Neural cell (in vitro differentiated cells): ENCODE measurements around the gene ST6GALNAC4. TPM values are rescaled to one million over a fixed set of nuclear protein-coding genes. Genes with fewer than 3 reads are reported as not detected.

ENCODE experiments used
- H2AFZ ChIP-seq: fragments of 200-600, 300-800 bp; sonication (generic), shearing (Covaris generic); 2 replicates; pipeline ENCODE4 v1.6.0; 2014; ENCODE audit warnings: low read depth, mild to moderate bottlenecking, antibody characterized with exemption, low read length, moderate library complexity
- H3F3A ChIP-seq: fragments of 200-600 bp; shearing (Covaris generic); 2 replicates; pipeline ENCODE4 v1.6.1; 2016; ENCODE audit warnings: mild to moderate bottlenecking, moderate library complexity, mixed read lengths, antibody characterized with exemption, low read length; ENCODE audit not compliant: insufficient read depth, poor library complexity, severe bottlenecking
- H3K27ac ChIP-seq: fragments of 200-600, 300-800 bp; sonication (generic), shearing (Covaris generic); 2 replicates; pipeline ENCODE4 v1.5.1; 2014; ENCODE audit warnings: mild to moderate bottlenecking, low read length, moderate library complexity
- H3K27me3 ChIP-seq: fragments of 300-800, 200-600 bp; sonication (generic), shearing (Covaris generic); 2 replicates; pipeline ENCODE4 v1.6.0; 2014; ENCODE audit warnings: mild to moderate bottlenecking, low read depth, low read length, moderate library complexity; ENCODE audit not compliant: insufficient read depth
- H3K36me3 ChIP-seq: fragments of 300-800, 200-600 bp; sonication (generic), shearing (Covaris generic); 2 replicates; pipeline ENCODE4 v1.5.1; 2014; ENCODE audit warnings: mild to moderate bottlenecking, antibody characterized with exemption, low read length, moderate library complexity; ENCODE audit not compliant: insufficient read depth
- H3K4me2 ChIP-seq: fragments of 300-800, 200-600 bp; sonication (generic), shearing (Covaris generic); 2 replicates; pipeline ENCODE4 v1.6.0; 2014; ENCODE audit warnings: mild to moderate bottlenecking, low read length
- H3K4me3 ChIP-seq: fragments of 300-800, 200-600 bp; sonication (generic), shearing (Covaris generic); 2 replicates; pipeline ENCODE4 v1.5.1; 2014; ENCODE audit warnings: mild to moderate bottlenecking, low read length, moderate library complexity
- H3K79me2 ChIP-seq: fragments of 200-600 bp; shearing (Covaris generic); replicated peaks from 2 replicates; pipeline ENCODE4 v1.6.0; 2014; ENCODE audit warnings: mild to moderate bottlenecking, low read length, moderate library complexity; ENCODE audit not compliant: insufficient read depth
- H3K9ac ChIP-seq: fragments of 300-800, 200-600 bp; sonication (generic), shearing (Covaris generic); 2 replicates; pipeline ENCODE4 v1.6.1; 2016; ENCODE audit warnings: mild to moderate bottlenecking, low read length, mixed read lengths
- H3K9me2 ChIP-seq: fragments of 200-600 bp; shearing (Covaris generic); 2 replicates; pipeline ENCODE4 v1.6.1; 2016; ENCODE audit warnings: mild to moderate bottlenecking, low read length, mixed read lengths; ENCODE audit not compliant: insufficient read depth
- H3K9me3 ChIP-seq: fragments of 200-600, 300-800 bp; sonication (generic), shearing (Covaris generic); 2 replicates; pipeline ENCODE4 v1.6.1; 2016; ENCODE audit warnings: mild to moderate bottlenecking, mixed run types, low read length, moderate library complexity, mixed read lengths
- H4K20me1 ChIP-seq: fragments of 200-600 bp; shearing (Covaris generic); 2 replicates; pipeline ENCODE4 v1.6.1; 2016; ENCODE audit warnings: mild to moderate bottlenecking, mixed run types; ENCODE audit not compliant: insufficient read depth
- CTCF ChIP-seq: fragments of 450-650 bp; IDR thresholded peaks from 2 replicates; pipeline ENCODE4 v1.5.1; 2014; ENCODE audit warnings: antibody characterized with exemption, mild to moderate bottlenecking, moderate library complexity; ENCODE audit not compliant: poor library complexity, severe bottlenecking
- EP300 ChIP-seq: fragments of 450-650 bp; conservative IDR thresholded peaks from 2 replicates; pipeline ENCODE4 v1.6.1; 2014; ENCODE audit warnings: antibody characterized with exemption, mild to moderate bottlenecking, moderate library complexity; ENCODE audit not compliant: poor library complexity, severe bottlenecking
- EZH2 ChIP-seq: fragments of 200-600, 300-800 bp; shearing (Covaris generic), sonication (generic); IDR thresholded peaks from 2 replicates; pipeline ENCODE4 v1.6.1; 2014; ENCODE audit warnings: antibody characterized with exemption, low read length, borderline replicate concordance, mild to moderate bottlenecking; ENCODE audit not compliant: insufficient read depth, poor library complexity, severe bottlenecking
- MXI1 ChIP-seq: fragments of 450-650 bp; conservative IDR thresholded peaks from 2 replicates; pipeline ENCODE4 v1.6.1; 2014; ENCODE audit warnings: antibody characterized with exemption, mild to moderate bottlenecking; ENCODE audit not compliant: poor library complexity, severe bottlenecking
- POLR2AphosphoS5 ChIP-seq: IDR thresholded peaks from 2 replicates; pipeline ENCODE4 v1.6.1; 2012
- RAD21 ChIP-seq: fragments of 450-650 bp; conservative IDR thresholded peaks from 2 replicates; pipeline ENCODE4 v1.6.1; 2014; ENCODE audit warnings: antibody characterized with exemption, mild to moderate bottlenecking, moderate library complexity
- REST ChIP-seq: IDR thresholded peaks from 2 replicates; pipeline ENCODE4 v1.6.1; 2012; ENCODE audit warnings: borderline replicate concordance
- SMC3 ChIP-seq: fragments of 450-650 bp; conservative IDR thresholded peaks from 2 replicates; pipeline ENCODE4 v1.6.1; 2014; ENCODE audit warnings: antibody characterized with exemption, mild to moderate bottlenecking, moderate library complexity; ENCODE audit not compliant: poor library complexity
- TAF1 ChIP-seq: IDR thresholded peaks from 2 replicates; pipeline ENCODE4 v1.6.1; 2012; ENCODE audit warnings: low read depth
- polyA plus RNA-seq: library from polyadenylated mRNA; depleted of rRNA; stranded (reverse); fragments of >200 nt; gene quantifications from 2 replicates; pipeline ENCODE4 v1.2.3, GENCODE V29; 2014

The ST6GALNAC4 gene
- polyA plus RNA-seq, 1 donor from 2014 or later: 5.9 TPM

GRCh38 chr9:127962278-127962677, 45.4 kb upstream of the ST6GALNAC4 start:
- Histone ChIP-seq H2AFZ (no peak overlapping the region), H3K9me2 (no peaks in the 10 kb centered on the region), H4K20me1 (no peaks in the 10 kb centered on the region), H3K27ac (no peak overlapping the region), H3K9ac (no peak overlapping the region), H3K79me2 (peaks cover 16% of the 10 kb centered on the region), H3K4me3 (no peak overlapping the region), H3K4me2 (no peak overlapping the region), H3F3A (no peaks in the 10 kb centered on the region), H3K36me3 (no peaks in the 10 kb centered on the region), H3K9me3 (no peaks in the 10 kb centered on the region), H3K27me3 (no peaks in the 10 kb centered on the region)
- no peak for TF ChIP-seq CTCF
- no peak for TF ChIP-seq TAF1
- TF ChIP-seq EZH2: no peak
- TF ChIP-seq REST: no peak
- TF ChIP-seq EP300: no peak
- no peak for TF ChIP-seq RAD21
- TF ChIP-seq POLR2AphosphoS5: no peak
- no peak for TF ChIP-seq MXI1
- TF ChIP-seq SMC3: no peak

- no peak overlapping the region for H3K9ac ChIP-seq
- H3K4me2 ChIP-seq: no peak overlapping the region
- H3K27me3 ChIP-seq: no peaks in the 10 kb centered on the region
- peaks cover 12% of the 10 kb centered on the region for H3K79me2 ChIP-seq
- no peak overlapping the region for H2AFZ ChIP-seq
- H3F3A ChIP-seq: no peaks in the 10 kb centered on the region
- H3K27ac ChIP-seq: no peak overlapping the region
- H4K20me1 ChIP-seq: no peaks in the 10 kb centered on the region
- H3K9me2 ChIP-seq: no peaks in the 10 kb centered on the region
- H3K9me3 ChIP-seq: no peaks in the 10 kb centered on the region
- H3K36me3 ChIP-seq: no peaks in the 10 kb centered on the region
- no peak overlapping the region for H3K4me3 ChIP-seq
- TF ChIP-seq REST: no peak
- no peak for TF ChIP-seq POLR2AphosphoS5
- no peak for TF ChIP-seq MXI1
- no peak for TF ChIP-seq SMC3
- no peak for TF ChIP-seq CTCF
- TF ChIP-seq RAD21: no peak
- no peak for TF ChIP-seq EP300
Observed at GRCh38 chr9:127961613-127962155, 44.8 kb upstream of the ST6GALNAC4 start.
